ENCODE measurements around the gene UNC119.
A peak's percentile ranks its signal among the peaks of the same experiment; 100 is the strongest.
"Not testable (repeated sequence)": the region's sequence is repeated elsewhere in the genome, so short reads cannot be mapped to it uniquely, and the experiment has no call there.

UNC119 gene

DNA sequence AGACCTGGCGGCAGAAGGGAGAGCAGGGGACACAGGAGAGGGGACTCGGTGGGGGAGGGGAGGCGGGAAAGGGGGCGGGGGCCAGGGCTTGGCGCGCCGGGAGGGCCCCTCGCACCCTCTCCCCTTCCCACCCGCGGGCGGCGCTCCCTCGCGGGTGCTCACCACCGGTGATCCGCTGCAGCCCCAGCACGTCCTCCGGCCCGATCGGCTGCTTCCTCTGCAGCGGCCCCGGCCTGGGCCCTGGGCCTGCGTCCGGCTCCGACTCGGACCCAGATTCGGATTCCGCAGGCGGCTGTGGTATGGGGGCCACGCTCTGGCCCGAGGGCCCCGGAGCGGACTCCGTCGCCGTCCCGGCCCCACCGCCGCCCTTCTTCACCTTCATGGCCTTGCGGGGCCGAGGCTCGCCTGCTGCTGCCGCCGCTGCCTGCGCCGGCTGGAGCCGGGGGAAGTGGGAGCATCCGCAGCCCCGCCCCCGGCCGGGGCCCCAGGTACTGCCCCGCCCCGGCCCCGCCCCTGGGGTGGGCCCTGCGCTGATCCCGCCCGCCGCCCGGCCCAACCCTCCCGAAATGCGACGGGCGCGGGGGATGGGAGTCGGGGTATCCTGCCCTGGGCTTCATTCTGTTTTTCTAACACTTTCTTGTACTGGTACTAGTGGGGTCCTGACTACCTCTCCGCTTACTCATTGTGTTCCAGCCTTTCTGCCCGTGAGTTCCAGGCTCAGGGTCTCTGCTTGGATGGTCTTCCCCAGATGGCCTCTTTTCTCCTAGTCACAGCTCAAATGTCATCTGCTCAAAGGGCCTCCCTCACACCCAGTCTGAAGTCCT is at the start of gene UNC119:
Gene UNC119 (minus strand): TSS at position 449 of the 824 bp plus-strand sequence. CDS start 67 bp downstream, at position 382.
- DNase-seq, result peak; percentile 78

DNA sequence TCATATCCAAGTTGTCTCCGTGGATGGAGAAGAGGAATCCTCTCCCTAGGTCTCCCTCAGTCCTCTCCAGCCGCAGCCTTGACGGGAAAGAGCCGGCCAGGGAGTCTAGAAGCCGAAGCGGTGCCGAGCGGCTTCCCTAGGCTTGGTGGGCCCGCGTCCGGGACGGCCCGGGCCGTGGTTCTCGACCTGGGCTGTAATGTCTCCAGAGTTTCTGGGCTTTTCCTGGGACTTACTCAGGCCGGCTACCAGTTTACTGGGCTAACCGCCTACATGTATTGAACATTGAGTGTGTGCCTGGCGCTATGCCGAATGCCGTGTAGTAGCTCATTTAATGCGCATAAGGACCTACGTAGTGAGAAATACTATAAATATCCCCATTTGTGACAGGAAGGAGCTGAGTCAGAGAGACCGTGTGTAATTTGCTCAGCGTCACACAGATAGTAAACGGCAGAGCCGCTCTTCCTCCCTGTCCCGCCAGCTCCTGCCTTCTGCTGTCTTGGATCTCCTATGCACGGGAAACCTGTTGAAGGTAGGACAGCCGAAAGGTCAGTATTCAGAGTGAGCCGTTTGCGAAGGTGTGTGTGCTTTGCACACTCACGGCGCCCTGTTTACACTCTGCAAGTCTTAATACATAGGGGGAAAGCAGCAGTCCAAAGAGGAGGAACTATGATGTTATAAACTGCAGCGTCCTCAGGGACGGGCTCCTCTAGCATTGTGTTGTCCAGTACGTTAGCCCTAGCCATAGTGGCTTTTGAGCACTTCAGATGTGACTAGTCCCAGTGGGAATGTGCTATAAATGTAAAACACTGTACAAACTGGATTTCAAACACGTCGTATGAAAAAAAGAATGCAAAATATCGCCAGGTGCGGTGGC is 47.1 kb upstream of the UNC119 start:
- peak; percentile 70 for DNase-seq

DNA sequence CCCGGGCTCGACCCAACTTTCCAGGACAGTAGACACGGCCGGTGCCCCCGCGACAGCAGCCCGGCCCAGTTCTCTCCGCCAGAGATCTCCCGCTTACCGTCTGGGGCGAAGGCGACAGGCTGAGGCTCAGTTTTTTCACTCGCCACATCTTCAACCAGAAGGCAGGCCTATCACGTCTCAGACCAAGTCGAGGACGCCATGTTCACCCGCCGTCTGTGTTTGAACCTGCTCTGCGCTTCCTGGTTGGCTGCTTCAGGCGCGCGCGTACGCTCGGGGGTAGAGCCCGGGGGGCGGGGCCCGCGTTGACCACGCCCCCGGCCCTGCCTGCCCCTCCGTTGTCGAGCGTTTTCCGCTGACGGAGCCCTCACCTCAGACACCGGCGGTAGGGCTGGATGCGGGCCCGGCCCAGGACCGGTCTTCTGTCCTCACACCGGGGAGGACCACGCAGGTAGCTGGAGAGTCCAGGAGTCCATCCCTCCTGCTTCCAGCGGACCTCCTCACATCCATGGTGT is 46.4 kb upstream of the UNC119 start, which contains the start of gene SPAG5:
Gene SPAG5 (minus strand): TSS at position 227 of the 512 bp plus-strand sequence. CDS start 79 bp downstream, at position 148.
- DNase-seq, result peak; percentile 95

- DNase-seq, result no peak
Observed at GRCh38 chr17:28598389-28598788, 46.0 kb upstream of the UNC119 start.

DNA sequence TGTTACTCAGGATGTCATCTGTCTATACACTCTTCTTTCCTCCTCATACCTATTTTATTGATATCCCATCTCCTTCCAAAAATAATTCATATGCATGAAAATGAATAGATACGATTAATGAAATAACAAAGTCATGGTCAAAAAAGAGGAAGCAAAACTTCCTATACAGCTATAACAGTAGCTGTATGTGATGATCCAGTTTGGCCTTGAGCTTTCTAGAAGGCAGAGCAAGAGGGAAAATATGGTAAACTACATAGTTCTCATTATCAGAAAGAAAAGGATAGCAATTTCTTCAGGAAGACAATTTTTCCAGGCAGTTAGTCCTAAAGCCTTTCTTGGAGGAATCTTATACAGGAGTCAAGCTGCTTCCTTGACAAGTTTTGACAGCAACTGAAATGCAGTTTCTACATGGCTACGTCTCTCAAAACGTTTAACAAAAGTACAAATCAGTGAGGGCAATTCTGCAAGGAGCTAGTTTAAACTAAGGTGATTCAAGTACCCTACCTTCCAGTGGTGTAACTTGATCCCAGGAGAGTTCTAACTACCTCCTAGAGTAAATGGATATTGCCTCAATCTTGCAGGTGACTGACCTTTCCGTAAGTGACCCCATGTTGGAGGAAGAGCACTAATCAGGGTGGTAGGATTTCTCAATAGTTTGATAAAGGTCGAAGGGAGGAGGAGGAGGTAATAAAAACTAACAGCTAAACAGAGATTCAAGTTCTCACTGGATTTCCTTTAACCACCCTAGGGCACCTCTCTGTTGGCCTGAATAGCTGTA is 45.4 kb upstream of the UNC119 start:
- DNase-seq, result no peak

GRCh38 chr17:28592260-28592659 is 39.8 kb upstream of the UNC119 start:
- no peak for DNase-seq

- no peak for DNase-seq
Observed at GRCh38 chr17:28585851-28586250, 33.4 kb upstream of the UNC119 start.

- DNase-seq, result no peak
Observed at GRCh38 chr17:28584434-28584833, 32.0 kb upstream of the UNC119 start.

- DNase-seq, result no peak
Observed at GRCh38 chr17:28582513-28582912, 30.1 kb upstream of the UNC119 start.

GRCh38 chr17:28580959-28581358 is 28.5 kb upstream of the UNC119 start:
- no peak for DNase-seq

DNA sequence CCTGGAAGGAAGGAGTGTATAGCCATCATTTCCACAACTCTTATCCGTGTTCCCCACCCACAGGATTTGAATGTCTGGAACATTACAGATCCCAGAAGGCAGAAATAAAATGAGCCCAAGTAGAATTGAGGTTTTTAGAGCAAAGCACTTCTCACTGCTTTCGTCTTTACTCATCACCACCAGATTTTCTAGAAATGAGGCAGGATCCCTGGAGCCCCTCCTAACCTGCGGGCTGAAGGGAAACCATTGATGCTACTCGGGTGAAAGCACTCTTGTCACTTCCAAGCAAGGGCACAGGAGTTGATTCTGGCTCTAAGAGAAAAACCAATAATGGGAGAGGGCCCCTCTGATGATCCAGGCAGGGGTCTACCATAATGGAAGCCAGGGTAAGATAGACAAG is 27.1 kb upstream of the UNC119 start:
- no peak for DNase-seq

- no peak for DNase-seq
Observed at GRCh38 chr17:28578246-28579195, 26.1 kb upstream of the UNC119 start.

DNA sequence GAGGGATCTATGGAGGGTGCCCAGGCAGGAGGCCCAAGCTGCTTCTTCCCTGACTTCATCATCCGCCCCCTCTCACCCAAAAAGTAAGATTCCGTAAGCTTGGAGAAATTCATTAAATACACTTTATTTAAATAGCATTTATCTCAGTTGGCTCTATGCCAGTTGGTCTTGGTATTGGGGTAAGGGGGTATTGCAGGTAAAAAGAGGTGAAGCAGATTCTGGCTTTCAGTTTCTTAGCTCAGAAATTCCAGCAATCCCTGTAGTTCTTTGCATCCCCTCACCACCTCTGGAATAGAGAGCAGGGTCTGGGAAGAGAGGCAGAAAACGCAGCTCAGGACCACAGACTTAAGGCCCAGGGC is 25.0 kb upstream of the UNC119 start:
- DNase-seq, result no peak

DNA sequence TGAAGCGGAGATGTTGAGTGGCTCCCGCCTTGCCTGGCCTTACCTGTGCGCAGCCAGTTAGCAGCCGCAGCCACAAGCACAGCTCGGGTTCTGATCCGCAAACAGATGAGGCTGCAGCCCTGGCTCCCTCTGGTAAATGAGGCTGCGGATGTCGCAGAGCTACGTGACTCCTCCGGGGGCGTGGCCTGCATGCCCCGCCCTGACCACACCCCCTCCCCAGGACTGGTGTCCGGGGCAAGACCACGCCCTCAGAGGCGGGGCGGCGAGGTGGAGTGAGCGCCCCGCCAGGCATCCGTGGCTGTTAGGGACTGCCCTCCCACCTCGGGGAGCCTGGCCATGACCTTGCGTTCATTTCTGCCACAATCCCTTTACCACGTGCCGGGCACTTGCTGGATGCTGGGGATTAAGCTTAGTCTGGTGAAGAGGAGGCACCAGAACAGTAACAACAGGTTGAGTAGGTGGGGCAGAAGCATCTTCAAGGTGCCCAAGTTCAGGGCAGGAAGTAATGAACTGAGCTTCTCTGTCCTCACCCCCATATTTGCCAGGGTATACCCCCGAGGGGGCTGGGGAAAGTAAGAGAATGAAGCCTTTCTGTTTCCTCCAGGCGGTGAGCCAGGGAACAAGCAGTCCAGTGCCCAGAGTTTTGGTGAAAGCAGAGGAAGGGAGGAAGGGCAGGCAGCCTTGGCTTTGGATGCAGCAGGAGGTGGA is 24.5 kb upstream of the UNC119 start, which contains the start of gene ALDOC:
Gene ALDOC (minus strand): TSS at position 138 of the 708 bp plus-strand sequence. CDS start 1,363 bp downstream, outside the sequence.
- DNase-seq, result peak; percentile 98

DNA sequence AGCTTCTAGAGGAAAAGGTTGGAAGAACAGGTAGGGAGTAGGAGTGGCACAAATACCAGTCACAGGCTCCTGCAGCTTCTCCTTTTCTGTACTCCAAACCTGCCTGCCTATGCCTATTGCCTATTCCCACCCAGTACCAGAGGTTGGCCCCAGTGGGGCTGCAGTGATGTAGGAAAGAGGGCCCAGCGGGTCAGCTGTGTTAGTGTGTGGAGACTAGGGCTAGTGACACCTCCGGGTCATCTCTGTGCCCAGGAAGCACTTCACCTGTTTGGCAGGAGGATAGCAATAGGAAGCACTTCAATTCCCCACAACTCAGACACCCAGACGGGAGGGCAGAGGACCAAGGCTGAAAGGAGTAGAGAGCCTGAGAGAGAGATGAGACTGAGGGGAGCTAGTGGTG is 23.6 kb upstream of the UNC119 start:
- not testable (repeated sequence) for DNase-seq

DNA sequence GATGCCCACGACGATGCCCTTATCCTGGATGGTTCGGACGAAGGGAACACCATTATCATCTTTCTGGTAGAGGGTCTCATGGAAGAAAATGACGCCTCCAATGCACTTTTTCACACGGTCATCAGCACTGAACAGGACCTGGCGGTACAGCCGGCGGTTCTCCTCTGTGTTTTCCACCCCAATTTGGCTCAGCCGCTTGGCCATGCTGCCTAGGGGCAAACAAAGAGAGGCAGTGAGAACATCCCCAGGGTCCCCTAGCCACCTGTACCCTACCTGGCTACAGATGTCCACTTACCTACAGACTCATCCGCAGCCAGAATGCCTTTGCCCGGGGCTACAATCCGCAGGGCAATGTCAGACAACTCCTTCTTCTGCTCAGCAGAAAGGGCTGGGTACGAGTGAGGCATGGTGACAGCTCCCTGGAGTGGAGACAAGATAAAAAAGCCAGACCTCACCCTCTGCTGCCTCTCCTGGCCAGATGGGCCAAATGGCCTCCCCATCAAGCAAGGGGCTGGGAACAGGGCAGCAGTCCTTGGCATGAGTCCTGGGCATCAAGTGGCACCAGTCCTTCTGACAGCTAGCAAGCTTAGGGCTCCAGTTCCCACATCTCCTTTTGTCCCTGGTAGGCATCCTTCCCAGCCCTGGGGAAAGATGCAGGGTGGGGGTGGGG is 22.8 kb upstream of the UNC119 start:
- DNase-seq, result no peak

DNA sequence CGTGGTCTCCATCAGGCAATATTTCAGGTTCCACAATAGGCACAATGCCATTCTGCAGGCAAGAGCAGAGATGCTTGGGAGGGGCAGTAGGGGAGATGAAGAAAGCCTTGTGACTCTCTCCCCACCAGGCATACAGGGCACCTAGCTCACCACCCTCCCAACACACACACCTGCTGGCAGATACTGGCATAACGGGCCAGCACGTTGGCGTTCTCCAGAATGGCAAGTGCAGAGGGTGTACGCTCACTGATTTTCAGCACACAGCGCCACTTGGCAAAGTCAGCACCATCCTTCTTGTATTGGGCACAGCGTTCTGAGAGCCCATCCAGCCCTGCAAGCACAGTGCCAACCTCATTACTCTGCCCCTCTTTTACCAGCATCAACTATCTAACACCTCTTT is 22.1 kb upstream of the UNC119 start:
- no peak for DNase-seq

DNA sequence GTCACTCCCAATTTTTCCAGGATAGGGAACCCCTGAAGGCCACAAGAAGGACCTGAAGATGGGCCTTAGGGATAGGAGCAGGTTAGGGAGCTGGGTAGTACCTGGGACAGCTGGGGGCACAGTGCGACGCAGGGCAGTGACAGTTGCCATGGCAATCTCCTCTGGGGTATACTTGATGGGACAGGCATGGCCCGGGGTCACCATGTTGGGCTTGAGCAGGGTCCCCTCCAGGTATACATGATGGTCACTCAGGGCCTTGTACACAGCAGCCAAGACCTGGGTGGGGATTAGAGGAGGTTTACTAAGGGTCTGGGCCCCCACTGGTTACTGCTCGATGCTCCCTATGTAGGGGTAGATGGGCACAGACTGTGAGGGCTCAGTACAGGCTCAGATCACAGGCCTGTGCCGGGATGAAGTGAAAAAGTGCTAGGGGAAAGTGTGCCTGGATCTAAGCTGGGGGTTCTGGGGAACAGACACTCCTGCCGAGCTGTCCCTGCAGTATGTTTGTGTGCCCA is 21.6 kb upstream of the UNC119 start:
- no peak for DNase-seq

DNA sequence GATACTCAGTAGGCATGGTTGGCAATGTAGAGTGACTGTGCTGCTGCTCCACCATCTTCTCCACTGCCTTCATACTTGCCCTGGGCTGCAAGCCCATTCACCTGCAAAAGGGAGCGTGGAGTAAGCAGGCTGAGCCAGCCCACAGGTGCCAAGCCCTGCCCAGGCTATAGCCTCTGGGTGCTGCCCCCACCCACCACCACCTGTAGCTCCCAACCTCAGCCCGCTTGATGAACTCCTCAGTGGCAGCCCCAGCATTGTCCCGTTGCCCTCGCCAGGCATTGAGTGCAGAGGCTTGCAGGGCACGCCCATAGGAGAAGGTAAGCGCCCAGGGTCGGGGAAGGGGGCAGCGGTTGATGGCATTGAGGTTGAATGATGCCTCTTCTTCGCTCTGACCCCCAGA is 21.1 kb upstream of the UNC119 start:
- DNase-seq, result no peak

DNA sequence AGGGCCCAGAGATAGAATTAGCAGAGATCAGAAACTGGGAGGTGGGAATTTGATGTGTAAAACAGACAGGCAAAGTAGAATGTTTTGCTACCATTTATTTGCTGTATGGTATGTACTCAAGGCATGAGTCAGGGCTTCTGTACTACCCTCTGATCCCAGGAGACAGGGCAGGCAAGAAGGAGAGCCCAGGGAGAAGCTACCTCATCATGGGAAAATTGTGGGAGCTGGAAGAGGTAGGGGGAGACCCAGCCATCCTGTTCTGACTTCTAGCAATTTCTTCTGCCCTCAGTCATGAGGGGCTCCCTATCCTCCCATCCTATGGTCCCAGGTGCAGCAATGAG is 20.6 kb upstream of the UNC119 start:
- no peak for DNase-seq

Data from CD4-positive, alpha-beta T cell treated with Interleukin-21 for 1 hour (primary cell).